Measurements from ENCODE around the gene OR2V1.
"Not testable (repeated sequence)": the region's sequence is repeated elsewhere in the genome, so short reads cannot be mapped to it uniquely, and the experiment has no call there.

OR2V1 gene

DNA sequence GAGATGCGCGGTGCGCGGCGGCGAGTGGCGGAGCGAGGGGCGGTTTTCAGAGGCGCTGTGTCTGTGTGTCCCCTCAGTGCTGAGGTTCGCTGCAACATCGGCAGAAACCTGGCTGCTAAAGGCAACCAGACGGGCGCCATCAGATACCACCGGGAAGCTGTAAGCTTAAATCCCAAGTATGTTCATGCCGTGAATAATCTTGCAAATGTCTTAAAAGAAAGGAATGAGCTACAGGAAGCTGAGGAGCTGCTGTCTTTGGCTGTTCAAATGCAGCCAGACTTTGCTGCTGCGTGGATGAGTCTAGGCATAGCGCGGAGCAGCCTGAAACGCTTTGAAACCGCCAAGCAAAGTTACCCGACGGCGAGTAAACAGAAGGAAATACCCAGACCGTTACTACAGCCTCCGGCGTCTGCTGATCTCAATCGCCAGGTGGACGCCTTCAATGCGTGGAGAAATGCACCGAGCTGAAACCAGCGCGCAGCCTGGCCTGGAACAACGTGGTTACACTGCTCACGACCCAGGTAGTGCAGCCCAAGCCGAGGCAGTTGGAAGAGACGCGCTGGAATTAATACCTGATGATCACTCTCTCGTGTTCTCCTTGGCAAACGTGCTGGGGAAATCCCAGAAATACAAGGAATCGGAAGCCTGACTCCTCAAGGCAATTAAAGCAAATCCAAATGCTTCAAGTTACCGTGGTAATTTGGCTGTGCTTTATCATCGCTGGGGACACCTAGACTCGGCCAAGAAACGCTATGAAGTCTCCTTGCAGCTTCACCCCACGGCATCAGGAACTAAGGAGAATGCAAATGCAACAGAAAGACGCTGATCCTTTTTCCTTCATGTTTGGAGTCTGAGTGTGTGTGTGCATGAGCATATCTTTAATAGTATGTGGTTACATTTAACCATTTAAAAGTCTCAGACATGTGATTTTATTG lies 15.9 kb downstream of the OR2V1 start:
- DNase-seq (ENCODE audit: low spot score in 2 of 2) (no peak), ATAC-seq (replicated peaks; ENCODE audit: extremely low read depth, poor library complexity, severe bottlenecking) (no peak)
- no peaks in the 10 kb centered on the region for H3K9me3 Mint-ChIP-seq

DNA sequence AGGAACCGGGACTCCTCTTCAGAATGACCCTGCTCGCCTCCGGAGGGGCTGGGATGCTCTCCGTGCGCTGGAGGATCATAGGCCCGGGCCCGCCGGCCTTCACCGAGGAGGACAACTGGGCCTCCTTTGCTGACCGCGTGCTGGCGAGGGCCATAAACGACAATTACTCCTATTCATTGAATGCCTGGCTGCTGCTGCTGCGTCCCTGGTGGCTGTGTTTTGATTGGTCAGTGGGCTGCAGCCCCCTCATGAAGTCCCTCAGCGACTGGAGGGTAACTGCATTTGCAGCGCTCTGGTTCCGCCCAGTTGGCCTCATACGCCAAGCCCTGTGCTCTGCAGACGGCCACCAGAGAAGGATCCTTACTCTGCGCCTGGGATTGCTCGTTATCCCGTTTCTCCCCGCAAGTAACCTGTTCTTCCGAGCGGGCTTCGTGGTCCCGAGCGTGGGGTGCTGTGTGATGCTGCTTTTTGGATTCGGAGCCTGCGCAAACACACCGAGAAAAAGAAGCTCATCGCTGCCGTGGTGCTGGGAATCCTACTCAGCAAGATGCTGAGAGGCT lies 16.6 kb downstream of the OR2V1 start:
- H3K27me3 Mint-ChIP-seq, result peaks cover 94% of the 10 kb centered on the region

More for the DNA sequence above, 15.9 kb downstream of the OR2V1 start:
- Mint-ChIP-seq H3K4me1 (no peaks in the 10 kb centered on the region), H3K27ac (ENCODE audit: low read depth) (no peak overlapping the region), H3K27me3 (peaks cover 94% of the 10 kb centered on the region), H3K4me3 (no peak overlapping the region), H3K36me3 (ENCODE audit: insufficient read depth) (peaks cover 5% of the 10 kb centered on the region)

DNA sequence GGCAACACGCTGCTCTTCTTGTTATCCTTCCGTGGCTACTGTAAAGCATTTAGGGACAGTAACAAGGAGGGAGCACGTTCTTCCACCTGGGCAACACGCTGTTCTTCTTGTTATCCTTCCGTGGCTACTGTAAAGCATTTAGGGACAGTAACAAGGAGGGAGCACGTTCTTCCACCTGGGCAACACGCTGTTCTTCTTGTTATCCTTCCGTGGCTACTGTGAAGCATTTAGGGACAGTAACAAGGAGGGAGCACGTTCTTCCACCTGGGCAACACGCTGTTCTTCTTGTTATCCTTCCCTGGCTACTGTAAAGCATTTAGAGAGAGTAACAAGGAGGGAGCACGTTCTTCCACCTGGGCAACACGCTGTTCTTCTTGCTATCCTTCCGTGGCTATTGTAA lies 17.4 kb downstream of the OR2V1 start:
- H3K4me1 Mint-ChIP-seq; DNase-seq (ENCODE audit: low spot score in 2 of 2); ATAC-seq (replicated peaks; ENCODE audit: extremely low read depth, poor library complexity, severe bottlenecking); H3K36me3 Mint-ChIP-seq (ENCODE audit: insufficient read depth); H3K27ac Mint-ChIP-seq (ENCODE audit: low read depth); H3K9me3 Mint-ChIP-seq; H3K4me3 Mint-ChIP-seq: not testable (repeated sequence)
- H3K27me3 Mint-ChIP-seq, result peaks cover 94% of the 10 kb centered on the region

More for the DNA sequence above, 16.6 kb downstream of the OR2V1 start:
- Mint-ChIP-seq H3K4me3 (no peak overlapping the region), H3K4me1 (no peaks in the 10 kb centered on the region), H3K36me3 (ENCODE audit: insufficient read depth) (peaks cover 5% of the 10 kb centered on the region), H3K9me3 (no peaks in the 10 kb centered on the region), H3K27ac (ENCODE audit: low read depth) (no peak overlapping the region)
- DNase-seq (ENCODE audit: low spot score in 2 of 2) (no peak), ATAC-seq (replicated peaks; ENCODE audit: extremely low read depth, poor library complexity, severe bottlenecking) (no peak)

DNA sequence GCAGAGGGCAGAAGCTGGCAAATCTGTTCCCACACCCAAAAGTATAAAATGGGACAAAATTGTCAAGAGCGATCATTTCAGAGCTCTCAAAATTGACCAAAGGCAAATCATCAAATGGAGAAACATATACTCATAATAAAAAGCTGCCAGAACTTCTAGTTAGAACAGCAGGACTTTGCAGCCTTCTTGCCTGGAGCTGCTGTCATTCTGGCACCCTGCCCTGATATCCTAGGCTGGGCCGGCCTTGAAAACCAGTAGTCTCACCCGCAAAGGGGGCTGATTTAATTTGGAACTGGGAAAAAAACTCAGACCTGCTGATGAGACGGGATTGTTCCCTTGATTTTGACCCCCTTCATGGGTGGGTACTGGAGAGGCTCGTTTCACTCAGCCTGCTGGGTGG lies 18.5 kb downstream of the OR2V1 start:
- peaks cover 94% of the 10 kb centered on the region for H3K27me3 Mint-ChIP-seq
- ATAC-seq (replicated peaks; ENCODE audit: extremely low read depth, poor library complexity, severe bottlenecking) (no peak), DNase-seq (ENCODE audit: low spot score in 2 of 2) (no peak)
- no peak overlapping the region for H3K27ac Mint-ChIP-seq (ENCODE audit: low read depth)
- H3K4me3 Mint-ChIP-seq, result no peak overlapping the region
- peaks cover 5% of the 10 kb centered on the region for H3K36me3 Mint-ChIP-seq (ENCODE audit: insufficient read depth)
- no peaks in the 10 kb centered on the region for H3K9me3 Mint-ChIP-seq
- H3K4me1 Mint-ChIP-seq, result no peaks in the 10 kb centered on the region

DNA sequence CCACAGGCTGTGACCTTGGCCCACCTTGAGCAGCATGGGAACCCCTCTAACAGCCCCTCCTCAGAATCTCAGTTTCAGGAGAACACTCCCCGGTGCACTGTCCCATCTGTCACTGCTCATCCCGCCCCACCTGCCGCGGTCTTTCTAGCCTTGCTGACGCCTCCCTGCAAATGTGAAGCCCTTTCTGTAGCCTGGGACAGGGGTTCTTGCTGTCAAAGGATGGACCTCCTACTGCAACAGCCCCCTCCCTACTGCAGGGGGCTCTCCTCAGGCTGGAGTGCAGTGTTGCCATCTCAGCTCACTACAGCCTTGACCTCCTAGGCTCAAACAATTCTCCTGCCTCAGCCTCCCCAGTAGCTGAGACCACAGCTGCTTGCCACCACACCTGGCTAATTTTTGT lies 20.0 kb downstream of the OR2V1 start:
- H3K9me3 Mint-ChIP-seq, result no peaks in the 10 kb centered on the region

DNA sequence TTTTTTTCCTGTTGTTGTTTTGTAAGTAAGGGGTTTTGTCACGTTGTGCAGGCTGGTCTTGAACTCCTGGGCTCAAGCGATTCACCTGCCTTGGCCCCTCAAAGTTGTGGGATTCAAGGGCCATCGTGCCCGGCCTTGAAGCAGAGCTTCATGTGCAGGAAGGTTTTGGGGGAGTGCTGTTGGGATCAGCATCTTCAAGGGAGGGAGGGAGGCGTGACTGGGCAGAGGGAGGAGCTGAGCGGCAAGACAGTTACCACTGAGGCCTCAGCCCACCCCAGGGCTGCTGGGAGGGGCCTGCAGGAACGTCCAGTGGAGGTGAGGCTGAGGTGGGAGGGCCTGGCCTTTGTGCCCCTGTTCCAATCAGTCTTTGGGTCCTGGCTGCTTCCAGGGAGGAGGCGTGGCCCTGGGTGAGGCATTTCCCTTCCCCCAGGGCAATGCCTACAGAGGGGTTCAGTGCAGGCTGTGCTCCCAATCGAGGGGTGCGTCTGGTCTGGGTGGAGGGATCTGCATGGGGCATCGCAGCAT lies 21.4 kb downstream of the OR2V1 start:
- ATAC-seq (replicated peaks; ENCODE audit: extremely low read depth, poor library complexity, severe bottlenecking), result no peak
- DNase-seq (ENCODE audit: low spot score in 2 of 2), result no peak
- Mint-ChIP-seq H3K4me1 (no peaks in the 10 kb centered on the region), H3K36me3 (ENCODE audit: insufficient read depth) (peaks cover 3% of the 10 kb centered on the region), H3K9me3 (no peaks in the 10 kb centered on the region), H3K4me3 (no peak overlapping the region), H3K27ac (ENCODE audit: low read depth) (no peak overlapping the region), H3K27me3 (peaks cover 92% of the 10 kb centered on the region)

More for the DNA sequence above, 20.0 kb downstream of the OR2V1 start:
- ATAC-seq (replicated peaks; ENCODE audit: extremely low read depth, poor library complexity, severe bottlenecking) (no peak), DNase-seq (ENCODE audit: low spot score in 2 of 2) (no peak)
- peaks cover 92% of the 10 kb centered on the region for H3K27me3 Mint-ChIP-seq
- peaks cover 4% of the 10 kb centered on the region for H3K36me3 Mint-ChIP-seq (ENCODE audit: insufficient read depth)
- H3K4me1 Mint-ChIP-seq, result no peaks in the 10 kb centered on the region
- no peak overlapping the region for H3K27ac Mint-ChIP-seq (ENCODE audit: low read depth)
- no peak overlapping the region for H3K4me3 Mint-ChIP-seq

DNA sequence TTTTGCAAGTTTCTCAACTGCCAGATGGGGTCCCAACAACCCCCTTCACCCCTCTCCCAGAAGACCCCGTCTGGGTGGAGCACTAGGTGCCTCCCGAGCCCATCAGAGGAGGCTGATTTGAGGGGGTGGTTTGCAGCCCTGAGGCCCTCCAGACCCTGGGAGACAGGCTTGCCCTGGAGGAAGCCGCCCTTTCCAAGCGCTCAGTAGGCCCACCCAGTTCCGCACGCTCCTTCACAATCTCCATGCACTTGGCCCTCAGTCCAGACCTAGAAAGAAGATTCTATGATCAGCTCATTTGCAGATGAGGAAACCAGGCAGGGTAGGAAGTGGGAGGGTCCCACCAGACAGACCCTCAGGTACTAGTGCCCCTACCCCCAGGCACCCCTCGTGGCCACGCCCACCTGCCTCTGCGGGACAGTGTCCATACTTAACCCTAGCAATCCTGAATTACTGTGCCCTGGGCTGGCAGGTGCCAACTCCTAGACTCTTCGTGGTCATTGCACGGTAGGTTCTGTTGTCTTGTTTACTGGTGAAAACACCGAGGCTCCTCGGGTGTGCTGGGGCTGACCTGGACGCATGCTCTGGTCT lies 22.3 kb downstream of the OR2V1 start:
- H3K27me3 Mint-ChIP-seq, result peaks cover 92% of the 10 kb centered on the region

DNA sequence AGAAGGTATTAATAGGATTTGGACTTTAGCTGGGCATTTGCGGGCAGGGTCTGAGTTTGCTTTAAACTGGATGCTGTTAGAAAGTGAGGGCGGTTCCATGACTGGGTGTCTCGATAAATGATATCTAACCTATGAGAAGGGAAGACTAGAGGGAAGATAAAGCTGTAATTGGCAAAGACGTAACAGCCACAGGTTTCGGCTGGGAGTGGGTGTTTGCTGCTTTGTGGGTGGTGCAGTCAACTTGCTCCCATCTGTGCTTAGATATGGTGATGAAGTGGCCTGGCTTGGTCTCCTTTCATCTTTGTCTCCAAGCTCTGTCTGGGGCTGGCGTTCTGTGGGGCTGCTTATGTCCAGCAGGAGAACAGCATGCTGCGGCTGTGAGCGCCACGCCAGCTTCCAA lies 23.3 kb downstream of the OR2V1 start:
- peaks cover 89% of the 10 kb centered on the region for H3K27me3 Mint-ChIP-seq
- H3K4me1 Mint-ChIP-seq, result peaks cover 6% of the 10 kb centered on the region
- no peak overlapping the region for H3K4me3 Mint-ChIP-seq
- peaks cover 5% of the 10 kb centered on the region for H3K36me3 Mint-ChIP-seq (ENCODE audit: insufficient read depth)
- ATAC-seq (replicated peaks; ENCODE audit: extremely low read depth, poor library complexity, severe bottlenecking) (no peak), DNase-seq (ENCODE audit: low spot score in 2 of 2) (no peak)
- H3K27ac Mint-ChIP-seq (ENCODE audit: low read depth), result no peak overlapping the region
- H3K9me3 Mint-ChIP-seq, result peaks cover 5% of the 10 kb centered on the region

More for the DNA sequence above, 22.3 kb downstream of the OR2V1 start:
- Mint-ChIP-seq H3K4me3 (no peak overlapping the region), H3K36me3 (ENCODE audit: insufficient read depth) (peaks cover 3% of the 10 kb centered on the region), H3K27ac (ENCODE audit: low read depth) (no peak overlapping the region), H3K9me3 (peaks cover 5% of the 10 kb centered on the region), H3K4me1 (peaks cover 6% of the 10 kb centered on the region)
- ATAC-seq (replicated peaks; ENCODE audit: extremely low read depth, poor library complexity, severe bottlenecking) (no peak), DNase-seq (ENCODE audit: low spot score in 2 of 2) (no peak)

DNA sequence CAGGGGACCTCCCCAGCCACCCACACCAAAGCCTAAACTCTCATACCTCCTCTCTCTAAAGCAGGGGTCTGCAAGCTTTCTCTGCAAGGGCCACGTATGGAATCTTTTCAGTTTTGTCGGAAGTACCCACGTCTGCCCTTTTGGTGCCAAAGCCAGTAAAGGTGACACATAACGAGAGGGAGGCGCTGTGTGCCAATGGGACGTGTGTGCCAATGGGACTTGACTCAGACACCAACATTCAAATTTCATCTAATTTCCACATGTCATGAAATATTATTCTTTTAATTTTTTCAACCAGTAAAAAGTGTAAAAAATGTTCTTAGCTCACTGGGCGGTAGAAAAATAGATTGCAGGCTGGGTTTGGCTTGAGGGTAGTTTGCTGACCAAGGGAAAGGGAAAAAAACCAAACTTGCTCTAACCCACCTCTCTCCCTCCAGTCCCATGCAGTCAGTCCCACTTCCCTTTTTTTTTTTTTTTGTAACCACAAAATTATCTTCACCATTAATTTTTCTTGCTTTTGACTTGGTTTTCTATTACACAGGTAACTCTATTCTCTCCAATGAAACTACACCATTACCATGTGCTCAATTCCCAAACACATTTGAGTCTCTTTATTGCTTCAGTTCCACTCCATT lies 25.5 kb downstream of the OR2V1 start:
- Mint-ChIP-seq H3K27ac (ENCODE audit: low read depth) (no peak overlapping the region), H3K9me3 (peaks cover 5% of the 10 kb centered on the region), H3K4me3 (no peak overlapping the region), H3K27me3 (peaks cover 67% of the 10 kb centered on the region), H3K4me1 (peaks cover 6% of the 10 kb centered on the region), H3K36me3 (ENCODE audit: insufficient read depth) (peaks cover 5% of the 10 kb centered on the region)
- DNase-seq (ENCODE audit: low spot score in 2 of 2) (no peak), ATAC-seq (replicated peaks; ENCODE audit: extremely low read depth, poor library complexity, severe bottlenecking) (no peak)

DNA sequence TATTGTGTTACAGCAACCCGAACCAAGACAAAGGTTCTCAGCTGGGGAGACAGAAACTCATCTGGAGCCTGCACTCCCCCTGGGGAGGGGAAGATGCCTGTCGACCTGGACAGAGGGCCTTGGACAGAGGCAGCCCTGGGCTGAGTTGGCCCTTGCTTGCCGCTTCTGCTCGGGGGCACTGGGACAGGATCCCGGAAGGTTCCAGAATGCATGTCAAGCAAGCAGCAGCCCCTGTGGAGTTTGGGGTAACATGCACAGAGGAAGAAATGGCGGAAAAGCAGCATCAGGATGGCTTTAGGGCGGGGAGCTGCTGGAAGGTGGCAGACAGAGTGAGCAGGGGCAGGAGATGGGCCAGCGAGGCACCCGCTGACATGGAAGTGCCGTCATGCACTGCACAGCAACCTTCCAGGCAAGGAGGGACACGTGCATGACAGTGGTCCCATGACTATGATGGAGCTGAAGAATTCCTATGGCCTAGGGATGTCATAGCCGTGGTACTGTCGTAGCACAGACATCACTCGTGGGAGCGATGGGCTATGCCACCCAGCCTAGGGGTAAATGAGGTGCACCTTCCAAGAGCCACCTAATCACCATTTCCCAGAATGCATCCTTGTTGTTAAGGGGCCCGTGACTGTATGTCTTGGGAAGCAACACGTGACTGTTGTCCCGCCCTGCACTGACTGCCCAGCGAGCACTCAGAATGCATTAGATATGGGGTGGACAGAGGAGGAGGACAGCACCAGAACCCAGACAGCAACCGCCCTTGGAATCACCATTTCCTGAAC lies 26.2 kb downstream of the OR2V1 start:
- Mint-ChIP-seq H3K27ac (ENCODE audit: low read depth) (peak overlapping the region; percentile 8), H3K27me3 (peaks cover 66% of the 10 kb centered on the region)
- not testable (repeated sequence) for ATAC-seq (replicated peaks; ENCODE audit: extremely low read depth, poor library complexity, severe bottlenecking); H3K4me3 Mint-ChIP-seq; H3K4me1 Mint-ChIP-seq; H3K36me3 Mint-ChIP-seq (ENCODE audit: insufficient read depth); H3K9me3 Mint-ChIP-seq; DNase-seq (ENCODE audit: low spot score in 2 of 2)

DNA sequence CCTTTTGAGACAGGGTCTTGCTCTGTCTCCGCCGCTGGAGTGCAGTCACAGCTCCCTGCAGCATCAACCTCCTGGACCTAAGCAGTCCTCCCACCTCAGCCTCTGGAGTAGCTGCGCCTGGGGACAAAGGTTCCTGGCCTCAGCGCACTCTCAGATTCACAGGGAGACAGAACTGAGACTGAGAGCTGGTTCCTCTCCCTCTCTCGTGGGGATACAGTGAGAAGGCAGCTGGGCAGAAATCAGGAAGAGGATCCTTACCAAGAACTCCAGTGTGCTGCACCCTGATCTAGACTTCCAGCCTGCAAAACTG lies 26.8 kb downstream of the OR2V1 start:
- peak overlapping the region; percentile 8 for H3K27ac Mint-ChIP-seq (ENCODE audit: low read depth)

More for the DNA sequence above, 26.8 kb downstream of the OR2V1 start:
- not testable (repeated sequence) for DNase-seq (ENCODE audit: low spot score in 2 of 2); H3K36me3 Mint-ChIP-seq (ENCODE audit: insufficient read depth); H3K4me1 Mint-ChIP-seq; ATAC-seq (replicated peaks; ENCODE audit: extremely low read depth, poor library complexity, severe bottlenecking); H3K9me3 Mint-ChIP-seq
- H3K4me3 Mint-ChIP-seq, result peak overlapping the region; percentile 68
- H3K27me3 Mint-ChIP-seq, result peaks cover 66% of the 10 kb centered on the region

Measured in central memory CD8-positive, alpha-beta T cell (primary cell).